HG03108 (cell line): ENCODE results near the gene HIC1.

ENCODE experiments used
- ATAC-seq: cut with Tn5 transposase; IDR thresholded peaks from one replicate; pipeline ENCODE4 v1.9.1; 2021; ENCODE audit warnings: moderate library complexity; ENCODE audit not compliant: unreplicated experiment

The HIC1 gene

GRCh38 chr17:2059547-2060384, 4.9 kb downstream of the HIC1 start:
- ATAC-seq = no peak

GRCh38 chr17:2060385-2060658, 5.4 kb downstream of the HIC1 start:
- no peak for ATAC-seq

- ATAC-seq = no peak
These were observed 6.0 kb downstream of the HIC1 start for GRCh38 chr17:2060681-2061440.

GRCh38 chr17:2061441-2061958, 6.6 kb downstream of the HIC1 start:
- no peak for ATAC-seq

- no peak for ATAC-seq
These were observed 7.8 kb downstream of the HIC1 start for GRCh38 chr17:2062571-2063183.

- ATAC-seq = no peak
These were observed 8.6 kb downstream of the HIC1 start for GRCh38 chr17:2063261-2064146.

GRCh38 chr17:2064147-2064489, 9.2 kb downstream of the HIC1 start:
- ATAC-seq = no peak

- ATAC-seq = no peak
These were observed 9.6 kb downstream of the HIC1 start for GRCh38 chr17:2064520-2064971.

- no peak for ATAC-seq
These were observed 10.3 kb downstream of the HIC1 start for GRCh38 chr17:2064980-2065785.

GRCh38 chr17:2065949-2066400, 11.1 kb downstream of the HIC1 start:
- ATAC-seq = no peak

- ATAC-seq = no peak
These were observed 12.2 kb downstream of the HIC1 start for GRCh38 chr17:2067048-2067561.

GRCh38 chr17:2067608-2068024, 12.7 kb downstream of the HIC1 start:
- no peak for ATAC-seq

- no peak for ATAC-seq
These were observed 13.2 kb downstream of the HIC1 start for GRCh38 chr17:2068031-2068518.

- no peak for ATAC-seq
These were observed 13.7 kb downstream of the HIC1 start for GRCh38 chr17:2068519-2069051.

GRCh38 chr17:2070241-2071023, 15.5 kb downstream of the HIC1 start:
- peak; percentile 85 for ATAC-seq

- ATAC-seq = no peak
These were observed 16.1 kb downstream of the HIC1 start for GRCh38 chr17:2071024-2071385.

- ATAC-seq = no peak
These were observed 16.8 kb downstream of the HIC1 start for GRCh38 chr17:2071455-2072281.

- ATAC-seq = no peak
These were observed 20.0 kb downstream of the HIC1 start for GRCh38 chr17:2074919-2075318.
